Neural progenitor cell (in vitro differentiated cells): ENCODE results near the gene SUMF2. TPM values are rescaled to one million over a fixed set of nuclear protein-coding genes. Genes with fewer than 3 reads are reported as not detected.
A peak's percentile ranks its signal among the peaks of the same experiment; 100 is the strongest.
"Not testable (repeated sequence)": the region's sequence is repeated elsewhere in the genome, so short reads cannot be mapped to it uniquely, and the experiment has no call there.

Experiments
- DNase-seq: peaks from one replicate; pipeline ENCODE4 v3.0.0-alpha.2; 2016; ENCODE audit warnings: low spot score
- H2AFZ ChIP-seq: fragments of 200-600 bp; sonication (generic); replicated peaks from 2 replicates; pipeline ENCODE4 v1.6.1; 2016; ENCODE audit warnings: antibody characterized with exemption
- H3F3A ChIP-seq: fragments of 200-600 bp; sonication (generic); 2 replicates; pipeline ENCODE4 v1.6.1; 2016; ENCODE audit warnings: antibody characterized with exemption, low read depth
- H3K27ac ChIP-seq: fragments of 200-600 bp; sonication (generic); 2 replicates; pipeline ENCODE4 v1.5.1; 2016; ENCODE audit warnings: mild to moderate bottlenecking
- H3K27me3 ChIP-seq: fragments of 200-600 bp; sonication (generic); 2 replicates; pipeline ENCODE4 v1.6.1; 2016; ENCODE audit warnings: mild to moderate bottlenecking, moderate library complexity
- H3K36me3 ChIP-seq: fragments of 200-600 bp; sonication (generic); 2 replicates; pipeline ENCODE4 v1.5.1; 2016
- H3K4me1 ChIP-seq: fragments of 200-600 bp; sonication (generic); 2 replicates; pipeline ENCODE4 v1.6.1; 2016; ENCODE audit warnings: mixed run types
- H3K4me2 ChIP-seq: fragments of 200-600 bp; sonication (generic); 2 replicates; pipeline ENCODE4 v1.6.1; 2016
- H3K4me3 ChIP-seq: fragments of 200-600 bp; sonication (generic); 2 replicates; pipeline ENCODE4 v1.5.1; 2016
- H3K79me2 ChIP-seq: fragments of 200-600 bp; sonication (generic); 2 replicates; pipeline ENCODE4 v1.6.1; 2016; ENCODE audit warnings: low read depth
- H3K9ac ChIP-seq: fragments of 200-600 bp; sonication (generic); 2 replicates; pipeline ENCODE4 v1.6.1; 2016
- H3K9me3 ChIP-seq: fragments of 200-600 bp; sonication (generic); 2 replicates; pipeline ENCODE4 v1.5.1; 2016; ENCODE audit warnings: low read depth
- H4K20me1 ChIP-seq: fragments of 200-600 bp; sonication (generic); 2 replicates; pipeline ENCODE4 v1.6.1; 2016; ENCODE audit warnings: low read depth
- H3K27ac Mint-ChIP-seq: 3 replicates; pipeline ENCODE4 v1.8.0; 2021; ENCODE audit warnings: mixed read lengths
- H3K27me3 Mint-ChIP-seq: 2 replicates; pipeline ENCODE4 v1.8.0; 2022; ENCODE audit warnings: low read depth, mild to moderate bottlenecking, inconsistent platforms, moderate library complexity, mixed read lengths; ENCODE audit not compliant: insufficient read depth
- H3K36me3 Mint-ChIP-seq: 3 replicates; pipeline ENCODE4 v1.8.0; 2021; ENCODE audit warnings: mixed read lengths
- H3K4me1 Mint-ChIP-seq: 3 replicates; pipeline ENCODE4 v1.8.0; 2021; ENCODE audit warnings: mixed read lengths
- H3K4me3 Mint-ChIP-seq: 3 replicates; pipeline ENCODE4 v1.8.0; 2021; ENCODE audit warnings: mild to moderate bottlenecking, moderate library complexity, mixed read lengths
- H3K9me3 Mint-ChIP-seq: 3 replicates; pipeline ENCODE4 v1.8.0; 2020; ENCODE audit warnings: mixed read lengths
- CTCF ChIP-seq: fragments of 200-600 bp; sonication (generic); IDR thresholded peaks from 2 replicates; pipeline ENCODE4 v1.5.1; 2017; ENCODE audit warnings: antibody characterized with exemption, mild to moderate bottlenecking
- EZH2 ChIP-seq: fragments of 200-600 bp; sonication (generic); IDR thresholded peaks from 2 replicates; pipeline ENCODE4 v1.6.1; 2017; ENCODE audit warnings: antibody characterized with exemption, mild to moderate bottlenecking, moderate library complexity
- EZH2phosphoT487 ChIP-seq: fragments of 200-600 bp; sonication (generic); IDR thresholded peaks from 2 replicates; pipeline ENCODE4 v1.6.1; 2017; ENCODE audit warnings: antibody characterized with exemption
- total RNA-seq: library from RNA; depleted of rRNA; stranded (reverse); fragments of >200 nt; gene quantifications from 2 replicates; pipeline ENCODE4 v1.2.3, GENCODE V29; 2015; ENCODE audit warnings: low replicate concordance

Gene SUMF2
- total RNA-seq, 1 donor from 2014 or later, result 76.1 TPM

- no peaks in the 10 kb centered on the region for H3K4me1 Mint-ChIP-seq
- H3K79me2 ChIP-seq, result no peaks in the 10 kb centered on the region
- H3K4me2 ChIP-seq, result no peak overlapping the region
Measured at GRCh38 chr7:56091591-56091990, 27.5 kb downstream of the SUMF2 start.

GRCh38 chr7:56092388-56092787 lies 28.3 kb downstream of the SUMF2 start:
- H3K4me3 Mint-ChIP-seq, H3K9me3 Mint-ChIP-seq: not testable (repeated sequence)

More at GRCh38 chr7:56091591-56091990, 27.5 kb downstream of the SUMF2 start:
- Histone ChIP-seq H3F3A (no peaks in the 10 kb centered on the region), H3K27ac (no peak overlapping the region), H3K9ac (no peak overlapping the region), H3K4me1 (no peaks in the 10 kb centered on the region), H4K20me1 (no peaks in the 10 kb centered on the region), H3K27me3 (no peaks in the 10 kb centered on the region), H3K4me3 (no peak overlapping the region), H3K36me3 (no peaks in the 10 kb centered on the region), H2AFZ (no peak overlapping the region), H3K9me3 (no peaks in the 10 kb centered on the region)
- Mint-ChIP-seq H3K4me3 (no peak overlapping the region), H3K27me3 (peaks cover 3% of the 10 kb centered on the region), H3K27ac (no peak overlapping the region), H3K36me3 (peaks cover 4% of the 10 kb centered on the region), H3K9me3 (no peaks in the 10 kb centered on the region)
- DNase-seq, result no peak
- TF ChIP-seq EZH2phosphoT487 (no peak), EZH2 (no peak), CTCF (no peak)

GRCh38 chr7:56092789-56093531 lies 28.9 kb downstream of the SUMF2 start, which contains the start of gene PHKG1:
TSS of gene PHKG1 (minus strand) at chr7:56092952. CDS start at chr7:56088941, 4,011 bp downstream.
- Histone ChIP-seq H3K36me3 (no peaks in the 10 kb centered on the region), H3K27me3 (no peaks in the 10 kb centered on the region), H3K9ac (no peak within 1 kb of the TSS), H3K27ac (no peak within 1 kb of the TSS), H3K9me3 (no peaks in the 10 kb centered on the region), H4K20me1 (no peaks in the 10 kb centered on the region), H3K4me2 (no peak within 1 kb of the TSS), H3K4me3 (no peak within 1 kb of the TSS), H3K4me1 (no peaks in the 10 kb centered on the region), H2AFZ (no peak within 1 kb of the TSS), H3K79me2 (no peaks in the 10 kb centered on the region), H3F3A (no peaks in the 10 kb centered on the region)
- no peaks in the 10 kb centered on the region for H3K4me1 Mint-ChIP-seq
- no peak within 1 kb of the TSS for H3K4me3 Mint-ChIP-seq
- peak within 1 kb of the TSS; percentile 53 for H3K27ac Mint-ChIP-seq
- H3K36me3 Mint-ChIP-seq, result peaks cover 4% of the 10 kb centered on the region
- peaks cover 5% of the 10 kb centered on the region for H3K27me3 Mint-ChIP-seq
- no peaks in the 10 kb centered on the region for H3K9me3 Mint-ChIP-seq
- no peak for DNase-seq
- no peak for TF ChIP-seq EZH2phosphoT487
- TF ChIP-seq CTCF, result peak; percentile 28

More at GRCh38 chr7:56092388-56092787, 28.3 kb downstream of the SUMF2 start:
- H3K9me3 ChIP-seq, H3K4me2 ChIP-seq, H3K9ac ChIP-seq, H3K4me3 ChIP-seq, H3K4me1 Mint-ChIP-seq, DNase-seq, H3K27me3 Mint-ChIP-seq, H3K27ac ChIP-seq, H3K36me3 ChIP-seq, H2AFZ ChIP-seq, H3K79me2 ChIP-seq, H3K27ac Mint-ChIP-seq, H3K27me3 ChIP-seq, H3K4me1 ChIP-seq, H3K36me3 Mint-ChIP-seq, H4K20me1 ChIP-seq, H3F3A ChIP-seq: not testable (repeated sequence)

GRCh38 chr7:56097700-56098099 lies 33.6 kb downstream of the SUMF2 start:
- H3K9ac ChIP-seq, result no peak overlapping the region
- H3K4me3 ChIP-seq, result no peak overlapping the region
- TF ChIP-seq EZH2phosphoT487 (no peak), EZH2 (no peak)
- H3K79me2 ChIP-seq, result no peaks in the 10 kb centered on the region
- no peaks in the 10 kb centered on the region for H3K9me3 ChIP-seq
- no peaks in the 10 kb centered on the region for H3K36me3 ChIP-seq
- Mint-ChIP-seq H3K4me1 (no peaks in the 10 kb centered on the region), H3K4me3 (no peak overlapping the region), H3K36me3 (peaks cover 12% of the 10 kb centered on the region), H3K9me3 (no peaks in the 10 kb centered on the region), H3K27ac (no peak overlapping the region), H3K27me3 (peaks cover 2% of the 10 kb centered on the region)
- DNase-seq, result no peak
- no peaks in the 10 kb centered on the region for H3F3A ChIP-seq
- no peaks in the 10 kb centered on the region for H3K27me3 ChIP-seq
- H2AFZ ChIP-seq, result no peak overlapping the region
- H3K4me1 ChIP-seq, result no peaks in the 10 kb centered on the region
- no peak overlapping the region for H3K4me2 ChIP-seq
- H4K20me1 ChIP-seq, result no peaks in the 10 kb centered on the region
- H3K27ac ChIP-seq, result no peak overlapping the region

- not testable (repeated sequence) for H3K4me2 ChIP-seq, H3K27me3 ChIP-seq, H3K4me3 Mint-ChIP-seq, H3K9me3 ChIP-seq, H3K36me3 ChIP-seq, H3K27ac ChIP-seq, H3K27ac Mint-ChIP-seq, H3K27me3 Mint-ChIP-seq, H3F3A ChIP-seq, DNase-seq, H3K4me1 Mint-ChIP-seq, H3K9me3 Mint-ChIP-seq, H3K79me2 ChIP-seq, H4K20me1 ChIP-seq, H3K4me1 ChIP-seq, H3K4me3 ChIP-seq, H2AFZ ChIP-seq, H3K9ac ChIP-seq
- H3K36me3 Mint-ChIP-seq, result peaks cover 12% of the 10 kb centered on the region
Measured at GRCh38 chr7:56098187-56099008, 34.3 kb downstream of the SUMF2 start.
